CD4-positive, alpha-beta memory T cell (primary cell): ENCODE results near the gene PPARA. TPM values are rescaled to one million over a fixed set of nuclear protein-coding genes. Genes with fewer than 3 reads are reported as not detected.

ENCODE experiments used
- CTCF ChIA-PET: fragments of 350-600 bp; sonication (Branson Sonifier 250); formaldehyde crosslinking; loops from one replicate; lab custom pipeline; 2021; ENCODE audit warnings: inconsistent platforms; ENCODE audit not compliant: partially characterized antibody; lab: Charles Lee
- POLR2A ChIA-PET: fragments of 350-600 bp; sonication (Branson Sonifier 250); formaldehyde crosslinking; loops from one replicate; lab custom pipeline; 2021; ENCODE audit not compliant: partially characterized antibody; lab: Charles Lee
- DNase-seq, 5 donors: peaks; one replicate each; pipeline versions ENCODE4 v3.0.0 to v3.0.0-alpha.2; 2020 to 2022; ENCODE audit warnings: mixed read lengths in 1 of 5
- H3K27ac ChIP-seq: one replicate; pipeline ENCODE4 v1.7.0; 2013; ENCODE audit warnings: low read depth, low read length
- H3K27me3 ChIP-seq: 2 replicates; pipeline ENCODE4 v1.7.0; 2013; ENCODE audit warnings: mild to moderate bottlenecking, low read length, moderate library complexity; ENCODE audit not compliant: insufficient read depth
- H3K36me3 ChIP-seq: 2 replicates; pipeline ENCODE4 v1.7.0; 2013; ENCODE audit warnings: mild to moderate bottlenecking, low read length, moderate library complexity; ENCODE audit not compliant: insufficient read depth
- H3K4me1 ChIP-seq: 2 replicates; pipeline ENCODE4 v1.7.0; 2013; ENCODE audit warnings: mild to moderate bottlenecking, low read length, moderate library complexity; ENCODE audit not compliant: insufficient read depth
- H3K4me3 ChIP-seq, 2 donors: one replicate each; pipeline ENCODE4 v1.7.0; 2013; ENCODE audit warnings: low read length in 2 of 2, mild to moderate bottlenecking in 1 of 2
- H3K9me3 ChIP-seq, 2 donors: one replicate each; pipeline ENCODE4 v1.7.0; 2013; ENCODE audit warnings: low read length in 2 of 2, control low read depth in 1 of 2; ENCODE audit not compliant: control insufficient read depth in 1 of 2
- H3K27ac Mint-ChIP-seq, 7 donors: one replicate each; pipeline ENCODE4 v1.8.0; 2020 to 2021; ENCODE audit warnings: mixed read lengths in 7 of 7, mild to moderate bottlenecking in 6 of 7, inconsistent platforms in 3 of 7, moderate library complexity in 3 of 7
- H3K27me3 Mint-ChIP-seq, 2 donors: one replicate each; pipeline ENCODE4 v1.8.0; 2020 to 2021; ENCODE audit warnings: mixed read lengths in 2 of 2
- H3K36me3 Mint-ChIP-seq, 2 donors: one replicate each; pipeline ENCODE4 v1.8.0; 2020 to 2021; ENCODE audit warnings: mixed read lengths in 2 of 2, inconsistent platforms in 1 of 2, mild to moderate bottlenecking in 1 of 2
- H3K4me1 Mint-ChIP-seq, 4 donors: one replicate each; pipeline ENCODE4 v1.8.0; 2020 to 2021; ENCODE audit warnings: mixed read lengths in 4 of 4, mild to moderate bottlenecking in 1 of 4
- H3K4me3 Mint-ChIP-seq, 8 donors: one replicate each; pipeline ENCODE4 v1.8.0; 2020 to 2021; ENCODE audit warnings: mixed read lengths in 8 of 8, mild to moderate bottlenecking in 7 of 8, moderate library complexity in 6 of 8, inconsistent platforms in 3 of 8
- H3K9me3 Mint-ChIP-seq, 8 donors: one replicate each; pipeline ENCODE4 v1.8.0; 2020 to 2021; ENCODE audit warnings: mixed read lengths in 8 of 8, mild to moderate bottlenecking in 5 of 8, inconsistent platforms in 3 of 8, moderate library complexity in 1 of 8
- intact Hi-C: fragments of 100-400 bp; cut with micrococcal nuclease; formaldehyde crosslinking; loops from one replicate; pipeline ENCODE4 v1.15.1; 2023
- polyA plus RNA-seq, 2 donors: library from polyadenylated mRNA; unstranded; fragments of 300-500 nt; fragmentation: Illumina TruSeq; gene quantifications; one replicate each; pipeline ENCODE4 v1.2.3, GENCODE V29; 2021
- total RNA-seq, 2 experiments: library from RNA; stranded (reverse); gene quantifications; one replicate each; pipeline ENCODE4 v1.2.3, GENCODE V29; 2021

The PPARA gene
- total and polyA plus RNA-seq, 4 experiments from 2014 or later, result 0.91 to 23.2 (median 13.5) TPM

DNA sequence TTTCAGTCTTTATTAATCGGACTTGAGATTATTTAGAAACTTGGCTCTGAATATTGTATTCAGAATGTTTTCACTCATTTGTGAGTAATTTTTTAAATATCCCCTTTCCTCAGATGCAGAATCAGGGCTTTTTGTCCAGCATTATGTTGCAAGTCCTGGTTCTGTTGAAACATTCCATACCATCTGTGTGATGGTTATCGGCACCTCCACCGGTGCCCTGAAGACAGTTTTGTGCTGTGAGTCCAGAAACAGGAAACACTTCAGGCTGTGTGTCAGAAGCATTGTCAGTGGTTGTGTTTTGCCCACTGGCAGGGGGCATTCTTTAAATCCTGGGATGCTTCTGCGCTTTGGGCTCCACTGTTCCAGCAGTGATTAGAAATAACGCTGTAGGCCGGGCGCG lies 79.4 kb downstream of the PPARA start:
- CTCF ChIA-PET, result no interaction called here
- H3K4me3 ChIP-seq, result no peak overlapping the region

DNA sequence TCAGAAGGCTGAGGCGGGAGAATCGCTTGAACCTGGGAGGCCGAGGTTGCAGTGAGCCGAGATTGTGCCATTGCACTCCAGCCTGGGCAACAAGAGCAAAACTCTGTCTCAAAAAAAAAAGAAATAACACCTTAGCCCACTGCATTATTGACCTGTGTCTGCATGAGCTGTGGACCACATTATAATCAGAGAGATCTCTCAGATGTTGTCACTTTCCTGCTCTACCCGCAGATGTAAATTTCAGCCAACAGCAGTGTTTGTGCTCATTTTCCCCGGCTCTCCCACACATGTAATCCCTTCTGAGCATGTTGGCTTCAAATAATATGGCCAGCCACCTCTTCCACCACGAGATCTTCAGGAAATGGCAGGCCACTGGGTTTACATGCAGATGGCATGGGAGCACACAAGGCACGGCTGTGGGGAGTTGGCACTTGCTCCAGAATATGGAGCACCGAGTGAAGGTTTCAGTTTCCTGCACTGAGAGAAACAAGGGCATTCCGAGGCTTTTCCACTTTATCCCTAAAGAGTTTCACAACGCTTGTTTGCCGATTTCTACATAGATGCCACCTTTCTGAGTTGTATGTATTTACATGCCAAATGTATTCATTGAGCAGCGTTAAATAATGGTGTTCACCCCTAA lies 80.1 kb downstream of the PPARA start:
- H3K27me3 ChIP-seq, result no peaks in the 10 kb centered on the region
- ChIA-PET POLR2A (no interaction called here), CTCF (no interaction called here)
- no peaks in the 10 kb centered on the region for H3K4me1 ChIP-seq
- H3K4me3 ChIP-seq, result no peak overlapping the region
- Mint-ChIP-seq H3K4me1 (peaks cover 0 to 3% (median 0%) of the 10 kb centered on the region in 4 donors), H3K36me3 (peaks cover 7 to 13% of the 10 kb centered on the region in 2 donors), H3K27ac (no peak overlapping the region), H3K27me3 (no peaks in the 10 kb centered on the region), H3K9me3 (no peaks in the 10 kb centered on the region), H3K4me3 (no peak overlapping the region)
- intact Hi-C loops, result no loop called here
- H3K36me3 ChIP-seq, result peaks cover 7% of the 10 kb centered on the region
- no peak overlapping the region for H3K27ac ChIP-seq
- no peaks in the 10 kb centered on the region for H3K9me3 ChIP-seq
- no peak for DNase-seq

More for the DNA sequence above, 79.4 kb downstream of the PPARA start:
- POLR2A ChIA-PET, result no interaction called here
- H3K9me3 ChIP-seq, result no peaks in the 10 kb centered on the region
- H3K4me1 ChIP-seq, result no peaks in the 10 kb centered on the region
- H3K27ac ChIP-seq, result no peak overlapping the region
- H3K27me3 Mint-ChIP-seq, result no peaks in the 10 kb centered on the region
- H3K27ac Mint-ChIP-seq, result no peak overlapping the region
- H3K27me3 ChIP-seq, result no peaks in the 10 kb centered on the region
- H3K36me3 Mint-ChIP-seq, result peaks cover 7 to 10% of the 10 kb centered on the region in 2 donors
- peaks cover 7% of the 10 kb centered on the region for H3K36me3 ChIP-seq
- no peak for DNase-seq
- no peaks in the 10 kb centered on the region for H3K9me3 Mint-ChIP-seq
- peaks cover 0 to 3% (median 0%) of the 10 kb centered on the region in 4 donors for H3K4me1 Mint-ChIP-seq
- intact Hi-C loops, result no loop called here
- H3K4me3 Mint-ChIP-seq, result no peak overlapping the region

DNA sequence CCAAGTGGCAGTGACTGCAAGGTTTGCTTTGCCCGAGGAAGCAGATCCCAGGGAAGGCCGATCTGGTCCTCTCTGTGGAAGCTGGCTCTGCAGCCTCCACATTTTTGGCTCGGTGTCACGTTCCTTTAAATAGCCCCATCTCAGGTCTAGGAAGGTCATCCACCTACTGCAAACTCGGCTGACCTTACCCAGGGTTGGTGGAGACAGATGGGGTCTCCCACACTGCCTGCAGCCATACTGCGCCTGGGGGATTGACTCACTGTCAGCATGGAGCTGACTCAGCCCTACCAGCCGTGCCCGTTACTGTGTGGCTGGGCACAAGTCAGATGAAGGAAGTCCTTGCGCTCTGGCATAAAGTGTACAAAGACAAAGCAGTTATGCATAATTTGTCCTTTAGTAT lies 82.9 kb downstream of the PPARA start:
- ChIA-PET CTCF (no interaction called here), POLR2A (no interaction called here)
- no peak overlapping the region for H3K4me3 Mint-ChIP-seq

DNA sequence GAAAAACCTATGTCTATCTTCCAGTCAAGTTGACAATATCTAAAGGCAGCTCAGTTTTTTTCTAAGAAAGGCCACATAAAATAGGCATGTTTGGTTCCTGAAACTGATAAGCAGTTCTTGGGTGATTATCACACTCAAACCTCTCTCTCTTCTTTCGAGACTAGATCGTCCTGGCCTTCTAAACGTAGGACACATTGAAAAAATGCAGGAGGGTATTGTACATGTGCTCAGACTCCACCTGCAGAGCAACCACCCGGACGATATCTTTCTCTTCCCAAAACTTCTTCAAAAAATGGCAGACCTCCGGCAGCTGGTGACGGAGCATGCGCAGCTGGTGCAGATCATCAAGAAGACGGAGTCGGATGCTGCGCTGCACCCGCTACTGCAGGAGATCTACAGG lies 84.6 kb downstream of the PPARA start:
- Histone ChIP-seq H3K4me3 (no peak overlapping the region), H3K36me3 (peaks cover 7% of the 10 kb centered on the region), H3K9me3 (no peaks in the 10 kb centered on the region), H3K27ac (no peak overlapping the region), H3K4me1 (peaks cover 8% of the 10 kb centered on the region), H3K27me3 (no peaks in the 10 kb centered on the region)
- Mint-ChIP-seq H3K27me3 (no peaks in the 10 kb centered on the region), H3K4me1 (peaks cover 5 to 12% (median 6%) of the 10 kb centered on the region in 4 donors), H3K9me3 (peaks cover 0 to 2% (median 0%) of the 10 kb centered on the region in 8 donors), H3K27ac (peak overlapping the region in 1 of 7 donors; percentile 12), H3K4me3 (no peak overlapping the region), H3K36me3 (peaks cover 9 to 18% of the 10 kb centered on the region in 2 donors)
- intact Hi-C loops, result no loop called here
- CTCF ChIA-PET, result no interaction called here
- POLR2A ChIA-PET, result no interaction called here
- no peak for DNase-seq

More for the DNA sequence above, 82.9 kb downstream of the PPARA start:
- peaks cover 7% of the 10 kb centered on the region for H3K36me3 ChIP-seq
- Mint-ChIP-seq H3K27me3 (no peaks in the 10 kb centered on the region), H3K36me3 (peaks cover 9 to 15% of the 10 kb centered on the region in 2 donors), H3K9me3 (peaks cover 0 to 2% (median 0%) of the 10 kb centered on the region in 8 donors), H3K27ac (no peak overlapping the region), H3K4me1 (peaks cover 0 to under 1% (median 0%) of the 10 kb centered on the region in 4 donors)
- no peaks in the 10 kb centered on the region for H3K27me3 ChIP-seq
- H3K9me3 ChIP-seq, result no peaks in the 10 kb centered on the region
- no peak overlapping the region for H3K4me3 ChIP-seq
- DNase-seq, result no peak
- intact Hi-C loops, result no loop called here
- H3K4me1 ChIP-seq, result no peaks in the 10 kb centered on the region
- no peak overlapping the region for H3K27ac ChIP-seq

DNA sequence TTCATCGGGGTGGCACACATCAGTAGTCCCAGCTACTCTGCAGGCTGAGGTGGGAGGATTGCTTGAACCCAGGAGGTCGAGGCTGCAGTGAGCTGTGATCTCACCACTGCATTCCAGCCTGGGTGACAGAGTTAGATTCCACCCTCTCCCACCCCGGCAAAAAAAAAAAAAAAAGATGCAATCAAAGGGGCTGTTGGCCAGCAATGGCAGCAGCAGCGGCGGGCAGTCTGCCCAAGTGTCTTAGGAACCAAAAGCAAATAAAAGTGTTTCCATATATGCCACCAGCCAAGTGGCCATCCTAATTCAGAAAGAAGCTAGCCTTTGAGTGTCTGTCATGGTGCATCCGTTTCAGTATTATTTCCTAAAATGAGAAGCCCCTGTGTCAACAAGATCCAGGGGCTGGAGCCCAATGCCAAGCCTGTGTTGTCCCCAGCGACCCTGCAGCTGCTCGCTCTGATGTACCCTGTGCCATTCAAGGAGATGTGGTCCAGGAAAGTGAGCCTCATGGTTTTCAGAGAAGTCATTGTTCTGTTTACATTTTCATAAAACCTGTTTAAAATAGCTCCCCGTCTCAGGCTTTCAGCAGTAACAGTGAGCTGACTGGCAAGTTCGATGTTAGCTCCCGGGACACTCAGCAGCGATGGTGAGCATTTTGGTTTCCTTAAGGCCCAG lies 87.3 kb downstream of the PPARA start:
- CTCF ChIA-PET, result no interaction called here
- no peak overlapping the region for H3K27ac Mint-ChIP-seq

DNA sequence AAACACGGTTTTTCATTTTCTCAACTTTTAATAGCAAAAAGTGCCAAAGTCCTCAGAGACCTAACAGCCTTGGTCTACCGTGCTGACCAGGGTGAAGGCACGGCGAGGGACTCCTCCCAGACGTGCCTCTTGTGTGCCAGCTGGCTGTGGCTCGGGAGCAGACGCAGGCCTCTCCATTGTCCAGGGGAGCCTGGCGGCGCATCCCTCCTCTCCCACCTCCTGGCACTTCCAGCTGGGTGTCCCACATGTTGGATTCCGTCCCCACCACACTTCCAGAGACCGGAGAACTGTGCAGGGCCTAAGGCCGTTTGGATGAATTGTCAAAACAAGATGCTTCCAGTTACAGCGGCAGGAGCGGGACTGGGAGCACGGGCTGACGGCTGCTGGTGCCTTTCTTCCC lies 88.2 kb downstream of the PPARA start:
- POLR2A ChIA-PET, result interaction anchor here (0.7 kb wide), 1 partner anchor 29 kb away, joined by 3 read pairs; the partner anchor contains the start of gene TTC38
- no peaks in the 10 kb centered on the region for H3K27me3 ChIP-seq
- intact Hi-C loops, result no loop called here
- CTCF ChIA-PET, result no interaction called here
- H3K36me3 ChIP-seq, result no peaks in the 10 kb centered on the region
- Mint-ChIP-seq H3K4me3 (no peak overlapping the region), H3K27me3 (no peaks in the 10 kb centered on the region), H3K4me1 (peaks cover 7 to 23% (median 12%) of the 10 kb centered on the region in 4 donors), H3K36me3 (peaks cover 11 to 14% of the 10 kb centered on the region in 2 donors), H3K27ac (peak overlapping the region in 1 of 7 donors; percentile 31), H3K9me3 (peaks cover 0 to 2% (median 0%) of the 10 kb centered on the region in 8 donors)
- no peak overlapping the region for H3K4me3 ChIP-seq
- no peaks in the 10 kb centered on the region for H3K9me3 ChIP-seq
- DNase-seq, result no peak
- H3K27ac ChIP-seq, result no peak overlapping the region
- peaks cover 19% of the 10 kb centered on the region for H3K4me1 ChIP-seq

More for the DNA sequence above, 87.3 kb downstream of the PPARA start:
- Histone ChIP-seq H3K4me3 (no peak overlapping the region), H3K27ac (no peak overlapping the region), H3K9me3 (no peaks in the 10 kb centered on the region), H3K4me1 (peaks cover 19% of the 10 kb centered on the region), H3K27me3 (no peaks in the 10 kb centered on the region), H3K36me3 (no peaks in the 10 kb centered on the region)
- intact Hi-C loops, result no loop called here
- H3K9me3 Mint-ChIP-seq, result peaks cover 0 to 2% (median 0%) of the 10 kb centered on the region in 8 donors
- POLR2A ChIA-PET, result no interaction called here
- no peak overlapping the region for H3K4me3 Mint-ChIP-seq
- no peak for DNase-seq
- peaks cover 6 to 13% of the 10 kb centered on the region in 2 donors for H3K36me3 Mint-ChIP-seq
- peaks cover 7 to 23% (median 12%) of the 10 kb centered on the region in 4 donors for H3K4me1 Mint-ChIP-seq
- no peaks in the 10 kb centered on the region for H3K27me3 Mint-ChIP-seq

DNA sequence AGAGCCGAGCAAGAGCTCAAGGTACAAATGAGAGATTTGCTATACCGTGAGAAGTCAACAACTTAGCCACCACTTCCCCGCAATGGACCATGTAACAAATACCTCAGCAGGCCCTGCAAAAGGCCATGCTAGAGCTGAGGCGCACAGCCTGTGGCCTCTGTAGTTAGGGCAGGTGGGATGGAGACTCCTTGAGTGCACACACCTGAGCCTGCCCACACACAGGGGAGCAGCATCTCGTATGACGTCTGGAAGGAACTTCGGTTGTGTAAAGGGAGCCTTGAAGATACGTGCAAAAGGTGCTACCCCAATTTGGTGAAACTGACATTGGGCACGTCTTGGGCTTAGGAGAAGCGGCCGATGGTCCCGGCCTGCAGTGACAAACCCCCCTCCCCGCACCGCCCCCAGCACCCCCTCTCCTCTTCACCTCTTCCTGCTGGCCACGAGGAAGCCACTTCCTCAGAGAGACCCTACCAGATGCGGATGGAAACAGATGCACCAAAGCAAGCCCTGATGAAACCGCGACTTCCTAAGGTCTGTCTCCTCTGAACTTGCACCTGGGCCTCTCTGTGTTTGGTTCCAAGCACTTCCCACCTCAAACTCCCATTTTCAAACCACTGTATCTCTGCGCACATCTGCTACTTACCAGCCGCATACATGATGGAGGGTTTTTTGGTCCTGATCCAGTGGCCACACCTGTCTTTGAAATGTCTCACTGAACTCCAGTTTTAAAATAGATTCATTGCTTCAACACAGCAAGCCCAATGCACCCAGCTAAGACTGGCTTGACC lies 89.1 kb downstream of the PPARA start:
- peak overlapping the region; percentile 5 to 74 (median 64) for H3K4me3 Mint-ChIP-seq
- intact Hi-C loops, result no loop called here

More for the DNA sequence above, 89.1 kb downstream of the PPARA start:
- peak overlapping the region; percentile 25 to 85 (median 81) for H3K27ac Mint-ChIP-seq
- Histone ChIP-seq H3K4me3 (no peak overlapping the region), H3K27me3 (no peaks in the 10 kb centered on the region), H3K4me1 (peaks cover 19% of the 10 kb centered on the region), H3K9me3 (no peaks in the 10 kb centered on the region), H3K27ac (no peak overlapping the region), H3K36me3 (no peaks in the 10 kb centered on the region)
- peak in 3 of 5 donors; percentile 8 to 20 (median 9) for DNase-seq
- POLR2A ChIA-PET, result interaction anchor here (0.7 to 1.7 kb wide), 2 partner anchors 11 to 28 kb away, joined by 3 to 6 read pairs; partner anchors contain the start of genes CDPF1 and TTC38
- no peaks in the 10 kb centered on the region for H3K27me3 Mint-ChIP-seq
- H3K4me1 Mint-ChIP-seq, result peaks cover 7 to 23% (median 12%) of the 10 kb centered on the region in 4 donors
- CTCF ChIA-PET, result no interaction called here
- H3K9me3 Mint-ChIP-seq, result peaks cover 0 to 2% (median 0%) of the 10 kb centered on the region in 8 donors
- H3K36me3 Mint-ChIP-seq, result peaks cover 14 to 19% of the 10 kb centered on the region in 2 donors
